Esophagus muscularis mucosa (tissue), 4 donors: Measurements from ENCODE around the gene MAP4K4. TPM values are rescaled to one million over a fixed set of nuclear protein-coding genes. Genes with fewer than 3 reads are reported as not detected.

ENCODE experiments used
- DNase-seq: peaks from one replicate; pipeline ENCODE4 v3.0.0-alpha.2; 2017; ENCODE audit errors: extremely low spot score
- H3K27ac ChIP-seq, 4 donors: fragments of 200-600 bp; sonication (generic); replicated peaks in 1 of 4; 1 replicate in 3 of 4; 2 replicates in 1 of 4; pipeline ENCODE4 v1.5.1; 2016 to 2019; ENCODE audit warnings: mild to moderate bottlenecking in 1 of 4
- H3K27me3 ChIP-seq, 4 donors: fragments of 200-600 bp; sonication (generic); one replicate each; pipeline versions ENCODE4 v1.5.1 to v1.6.0; 2016 to 2019
- H3K36me3 ChIP-seq, 4 donors: fragments of 200-600 bp; sonication (generic); one replicate each; pipeline ENCODE4 v1.5.1; 2016 to 2019
- H3K4me1 ChIP-seq, 4 donors: fragments of 200-600 bp; sonication (generic); one replicate each; pipeline ENCODE4 v1.5.1; 2016 to 2019
- H3K4me3 ChIP-seq, 4 donors: fragments of 200-600 bp; sonication (generic); 1 replicate in 2 of 4; 2 replicates in 2 of 4; pipeline ENCODE4 v1.5.1; 2016 to 2019; ENCODE audit warnings: mild to moderate bottlenecking in 4 of 4, moderate library complexity in 1 of 4
- H3K9me3 ChIP-seq, 4 donors: fragments of 200-600 bp; sonication (generic); 1 replicate in 3 of 4; 2 replicates in 1 of 4; pipeline ENCODE4 v1.5.1; 2016 to 2019
- EP300 ChIP-seq: sonication (generic); formaldehyde crosslinking; IDR thresholded peaks from one replicate; pipeline ENCODE4 v1.6.1; 2017; ENCODE audit warnings: antibody characterized with exemption
- POLR2A ChIP-seq: fragments of 450-650 bp; IDR thresholded peaks from one replicate; pipeline ENCODE4 v1.6.1; 2017; ENCODE audit warnings: antibody characterized with exemption, moderate library complexity, mild to moderate bottlenecking, low read depth
- POLR2AphosphoS5 ChIP-seq, 2 donors: sonication (generic); formaldehyde crosslinking; IDR thresholded peaks; one replicate each; pipeline ENCODE4 v1.6.1; 2017; ENCODE audit warnings: antibody characterized with exemption in 2 of 2
- WGBS: methylation state at CpG from one replicate; pipeline ENCODE4 v1.1.5; 2018; 5-methylcytosine and 5-hydroxymethylcytosine counted together
- intact Hi-C: fragments of 100-400 bp; cut with DNase I; formaldehyde crosslinking; loops from one replicate; pipeline ENCODE4 v1.15.1; 2023
- total RNA-seq, 4 donors: library from RNA; depleted of rRNA; stranded (reverse); fragments of >200 nt; gene quantifications; one replicate each; pipeline versions ENCODE4 v1.1.0 to v1.2.1, GENCODE V29; 2016
- TF ChIP-seq, protein P1 (sequence below), 3 experiments: fragments of 200-600 bp in 2 of 3; fragments of 450-650 bp in 1 of 3; sonication (generic) in 2 of 3; IDR thresholded peaks; one replicate each; pipeline ENCODE4 v1.5.1; 2017 to 2019; ENCODE audit warnings: antibody characterized with exemption in 3 of 3, mild to moderate bottlenecking in 2 of 3, moderate library complexity in 1 of 3

The MAP4K4 gene
- total RNA-seq, 4 donors from 2014 or later: 37.8 to 59.0 (median 51.7) TPM

- WGBS: 39% methylated on average over 3 of the region's 3 CpGs
- Histone ChIP-seq H3K9me3 (no peaks in the 10 kb centered on the region), H3K27me3 (no peaks in the 10 kb centered on the region), H3K4me1 (peaks cover 0 to 11% (median 0%) of the 10 kb centered on the region in 4 donors), H3K4me3 (no peak overlapping the region), H3K27ac (no peak overlapping the region), H3K36me3 (peaks cover 5 to 64% (median 38%) of the 10 kb centered on the region in 4 donors)
- intact Hi-C loops: loop anchor here (5.0 kb wide), 1 partner anchor 358 kb away; no protein-coding TSS in a partner anchor
- DNase-seq: no peak
- no peak for TF ChIP-seq EP300
- TF ChIP-seq, protein P1, sequence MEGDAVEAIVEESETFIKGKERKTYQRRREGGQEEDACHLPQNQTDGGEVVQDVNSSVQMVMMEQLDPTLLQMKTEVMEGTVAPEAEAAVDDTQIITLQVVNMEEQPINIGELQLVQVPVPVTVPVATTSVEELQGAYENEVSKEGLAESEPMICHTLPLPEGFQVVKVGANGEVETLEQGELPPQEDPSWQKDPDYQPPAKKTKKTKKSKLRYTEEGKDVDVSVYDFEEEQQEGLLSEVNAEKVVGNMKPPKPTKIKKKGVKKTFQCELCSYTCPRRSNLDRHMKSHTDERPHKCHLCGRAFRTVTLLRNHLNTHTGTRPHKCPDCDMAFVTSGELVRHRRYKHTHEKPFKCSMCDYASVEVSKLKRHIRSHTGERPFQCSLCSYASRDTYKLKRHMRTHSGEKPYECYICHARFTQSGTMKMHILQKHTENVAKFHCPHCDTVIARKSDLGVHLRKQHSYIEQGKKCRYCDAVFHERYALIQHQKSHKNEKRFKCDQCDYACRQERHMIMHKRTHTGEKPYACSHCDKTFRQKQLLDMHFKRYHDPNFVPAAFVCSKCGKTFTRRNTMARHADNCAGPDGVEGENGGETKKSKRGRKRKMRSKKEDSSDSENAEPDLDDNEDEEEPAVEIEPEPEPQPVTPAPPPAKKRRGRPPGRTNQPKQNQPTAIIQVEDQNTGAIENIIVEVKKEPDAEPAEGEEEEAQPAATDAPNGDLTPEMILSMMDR (IDR thresholded peaks at IDR 0.05): peak; percentile 36 to 55 (median 50)
Measured at GRCh38 chr2:101883860-101884259, 186.4 kb downstream of the MAP4K4 start.

DNA sequence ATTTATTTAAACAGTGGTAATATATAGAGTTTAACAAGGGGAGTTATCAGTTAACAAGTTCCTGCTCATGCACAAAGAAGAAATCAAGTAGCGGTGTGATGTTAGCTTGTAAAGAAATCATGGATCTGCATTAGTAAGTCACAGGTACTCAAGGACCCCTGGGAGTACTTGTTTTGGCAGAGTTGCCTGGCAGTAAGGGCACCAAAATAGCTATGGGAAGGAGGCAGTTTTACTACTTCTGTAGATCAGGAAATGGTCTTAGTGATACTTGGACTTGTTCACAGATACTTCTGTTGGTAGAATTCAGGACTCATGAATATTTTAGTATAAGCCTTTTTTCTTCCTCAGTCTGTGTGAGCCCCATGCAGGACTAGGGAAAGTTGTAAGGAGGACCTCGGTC is 186.9 kb downstream of the MAP4K4 start:
- Histone ChIP-seq H3K9me3 (no peaks in the 10 kb centered on the region), H3K27me3 (no peaks in the 10 kb centered on the region), H3K27ac (no peak overlapping the region), H3K4me3 (no peak overlapping the region), H3K36me3 (peaks cover 5 to 68% (median 42%) of the 10 kb centered on the region in 4 donors), H3K4me1 (peaks cover 0 to 11% (median 0%) of the 10 kb centered on the region in 4 donors)
- no peak for TF ChIP-seq POLR2AphosphoS5 (IDR thresholded peaks at IDR 0.05)
- TF ChIP-seq, protein P1 (IDR thresholded peaks at IDR 0.05): no peak
- TF ChIP-seq EP300: no peak
- no peak for TF ChIP-seq POLR2A
- DNase-seq: no peak
- intact Hi-C loops: loop anchor here (5.0 kb wide), 1 partner anchor 358 kb away; no protein-coding TSS in a partner anchor
- WGBS: 83% methylated on average over 2 of the region's 2 CpGs

DNA sequence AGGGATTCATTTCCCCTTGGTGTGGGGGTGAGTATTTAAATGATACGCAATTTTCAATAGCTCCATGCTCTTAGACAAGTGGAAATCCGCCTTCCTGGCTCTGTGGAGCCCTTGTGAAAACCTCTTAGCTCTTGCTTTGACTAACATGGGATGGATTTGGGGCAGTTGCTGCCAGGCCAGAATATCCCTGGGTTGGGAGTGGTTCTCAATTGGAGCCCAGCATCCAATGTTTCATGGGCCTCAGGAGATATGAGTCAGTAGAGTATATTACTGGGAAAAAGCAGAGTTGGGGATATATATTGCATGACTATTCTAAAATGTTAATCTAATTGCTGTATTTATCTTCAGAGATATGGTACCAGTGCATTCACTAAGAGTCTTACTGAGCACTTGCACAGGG is 189.8 kb downstream of the MAP4K4 start:
- Histone ChIP-seq H3K27me3 (no peaks in the 10 kb centered on the region), H3K4me1 (peaks cover 0 to 3% (median 0%) of the 10 kb centered on the region in 4 donors), H3K9me3 (no peaks in the 10 kb centered on the region), H3K4me3 (no peak overlapping the region), H3K27ac (no peak overlapping the region), H3K36me3 (peaks cover 10 to 86% (median 58%) of the 10 kb centered on the region in 4 donors)
- intact Hi-C loops: no loop called here
- TF ChIP-seq POLR2A: no peak
- WGBS: 100% methylated on average over 2 of the region's 2 CpGs
- no peak for DNase-seq

- intact Hi-C loops: no loop called here
- DNase-seq: no peak
- Histone ChIP-seq H3K27me3 (no peaks in the 10 kb centered on the region), H3K36me3 (peaks cover 17 to 95% (median 58%) of the 10 kb centered on the region in 4 donors), H3K9me3 (no peaks in the 10 kb centered on the region), H3K4me1 (peaks cover 0 to 3% (median 0%) of the 10 kb centered on the region in 4 donors), H3K4me3 (no peak overlapping the region), H3K27ac (no peak overlapping the region)
- 89% methylated on average over 7 of the region's 7 CpGs for WGBS
- no peak for TF ChIP-seq POLR2A
- TF ChIP-seq, protein P1 (IDR thresholded peaks at IDR 0.05): no peak
- TF ChIP-seq POLR2AphosphoS5 (IDR thresholded peaks at IDR 0.05): no peak
- no peak for TF ChIP-seq EP300
Measured at GRCh38 chr2:101889460-101890098, 192.1 kb downstream of the MAP4K4 start.

- peaks cover 20 to 68% (median 53%) of the 10 kb centered on the region in 4 donors for H3K36me3 ChIP-seq
- 98% methylated on average over 3 of the region's 3 CpGs for WGBS
- intact Hi-C loops: no loop called here
- no peak overlapping the region for H3K27ac ChIP-seq
- no peaks in the 10 kb centered on the region for H3K9me3 ChIP-seq
- no peak overlapping the region for H3K4me3 ChIP-seq
- DNase-seq: no peak
- no peaks in the 10 kb centered on the region for H3K27me3 ChIP-seq
- peaks cover 0 to under 1% (median 0%) of the 10 kb centered on the region in 4 donors for H3K4me1 ChIP-seq
- TF ChIP-seq, protein P1 (IDR thresholded peaks at IDR 0.05): no peak
- no peak for TF ChIP-seq POLR2A
- TF ChIP-seq EP300: no peak
- no peak for TF ChIP-seq POLR2AphosphoS5 (IDR thresholded peaks at IDR 0.05)
Measured at GRCh38 chr2:101892377-101892776, 194.9 kb downstream of the MAP4K4 start.
